K562 (cell line): ENCODE measurements around the gene HOXC10.

Experiments
- CHD4 ChIP-seq: fragments of 200-600 bp; sonication (generic); IDR thresholded peaks from 3 replicates; pipeline ENCODE4 v1.6.1; 2012; ENCODE audit warnings: low read depth, mild to moderate bottlenecking, mixed read lengths, low read length, inconsistent platforms; ENCODE audit not compliant: insufficient read depth, insufficient replicate concordance, poor library complexity, severe bottlenecking
- CTCF ChIP-seq, 3 experiments: IDR thresholded peaks in 2 of 3; conservative IDR thresholded peaks in 1 of 3; 2 replicates each; pipeline ENCODE4 v1.5.1; 2011 to 2012; ENCODE audit warnings: low read length in 3 of 3, mild to moderate bottlenecking in 3 of 3, control low read depth in 2 of 3, improper control_type of control experiment in 1 of 3, inconsistent platforms in 1 of 3, low read depth in 1 of 3, mixed read lengths in 1 of 3, moderate library complexity in 1 of 3; ENCODE audit not compliant: insufficient read depth in 2 of 3
- SREBF1 ChIP-seq: fragments of 150-350 bp; IDR thresholded peaks from 2 replicates; pipeline ENCODE4 v1.6.1; 2014; ENCODE audit warnings: antibody characterized with exemption, low read depth, low read length, borderline replicate concordance
- ZNF140 ChIP-seq: fragments of 250-450 bp; sonication (Bioruptor Pico); IDR thresholded peaks from 2 replicates; pipeline ENCODE4 v1.8.0; 2021; ENCODE audit warnings: moderate library complexity, mild to moderate bottlenecking, inconsistent platforms

GRCh38 chr12:53952335-53952694 lies 32.6 kb upstream of the HOXC10 start:
- TF ChIP-seq CHD4 (no peak), ZNF140 (CRISPR knock-in tag) (no peak), SREBF1 (no peak), CTCF (IDR thresholded peaks at IDR 0.05 in 2 of 3, conservative IDR thresholded peaks at IDR 0.05 in 1 of 3; ENCODE audit: insufficient read depth in 2 of 3, low read depth in 1 of 3, low read length in 3 of 3) (0 out of 6 replicates have a peak, but pooled peaks of 1 of the 3 experiments have one; percentile 21)
